D721Med (cell line): ENCODE measurements around the gene STK16.

ENCODE experiments used
- DNase-seq: peaks from one replicate; pipeline ENCODE4 v3.0.0; 2011; ENCODE audit warnings: low spot score; ENCODE audit not compliant: insufficient read length
- FAIRE-seq: peaks from 2 replicates; lab custom pipeline; 2011; peaks lifted over from hg19 to GRCh38; lab: Jason Lieb, UNC
- TF ChIP-seq, protein P1 (sequence below): IDR thresholded peaks from 2 replicates; pipeline ENCODE4 v1.5.1; 2012; ENCODE audit warnings: mild to moderate bottlenecking, control low read depth; ENCODE audit not compliant: insufficient read depth; ENCODE audit errors: missing control alignments

STK16 gene

DNA sequence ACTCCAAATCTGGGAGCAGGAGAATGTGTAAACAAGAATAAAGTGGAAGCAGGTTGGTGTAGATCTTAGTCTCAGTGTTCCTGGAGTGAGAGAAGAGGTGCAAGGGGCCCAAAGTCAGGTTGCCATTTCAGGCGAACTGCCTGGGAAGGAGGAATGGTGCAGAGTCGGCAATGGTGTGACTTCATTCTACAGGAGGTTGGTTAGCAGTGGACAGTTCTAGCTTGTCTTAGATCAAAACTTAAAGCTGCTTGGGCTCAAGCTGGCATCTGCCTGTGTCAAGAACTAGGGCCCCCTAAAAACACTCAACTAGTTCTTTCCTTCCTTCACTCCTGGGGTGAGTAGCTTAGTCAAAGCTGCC is 3.5 kb downstream of the STK16 start:
- DNase-seq (no peak), FAIRE-seq (no peak)
- TF ChIP-seq, protein P1, sequence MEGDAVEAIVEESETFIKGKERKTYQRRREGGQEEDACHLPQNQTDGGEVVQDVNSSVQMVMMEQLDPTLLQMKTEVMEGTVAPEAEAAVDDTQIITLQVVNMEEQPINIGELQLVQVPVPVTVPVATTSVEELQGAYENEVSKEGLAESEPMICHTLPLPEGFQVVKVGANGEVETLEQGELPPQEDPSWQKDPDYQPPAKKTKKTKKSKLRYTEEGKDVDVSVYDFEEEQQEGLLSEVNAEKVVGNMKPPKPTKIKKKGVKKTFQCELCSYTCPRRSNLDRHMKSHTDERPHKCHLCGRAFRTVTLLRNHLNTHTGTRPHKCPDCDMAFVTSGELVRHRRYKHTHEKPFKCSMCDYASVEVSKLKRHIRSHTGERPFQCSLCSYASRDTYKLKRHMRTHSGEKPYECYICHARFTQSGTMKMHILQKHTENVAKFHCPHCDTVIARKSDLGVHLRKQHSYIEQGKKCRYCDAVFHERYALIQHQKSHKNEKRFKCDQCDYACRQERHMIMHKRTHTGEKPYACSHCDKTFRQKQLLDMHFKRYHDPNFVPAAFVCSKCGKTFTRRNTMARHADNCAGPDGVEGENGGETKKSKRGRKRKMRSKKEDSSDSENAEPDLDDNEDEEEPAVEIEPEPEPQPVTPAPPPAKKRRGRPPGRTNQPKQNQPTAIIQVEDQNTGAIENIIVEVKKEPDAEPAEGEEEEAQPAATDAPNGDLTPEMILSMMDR = no peak

DNA sequence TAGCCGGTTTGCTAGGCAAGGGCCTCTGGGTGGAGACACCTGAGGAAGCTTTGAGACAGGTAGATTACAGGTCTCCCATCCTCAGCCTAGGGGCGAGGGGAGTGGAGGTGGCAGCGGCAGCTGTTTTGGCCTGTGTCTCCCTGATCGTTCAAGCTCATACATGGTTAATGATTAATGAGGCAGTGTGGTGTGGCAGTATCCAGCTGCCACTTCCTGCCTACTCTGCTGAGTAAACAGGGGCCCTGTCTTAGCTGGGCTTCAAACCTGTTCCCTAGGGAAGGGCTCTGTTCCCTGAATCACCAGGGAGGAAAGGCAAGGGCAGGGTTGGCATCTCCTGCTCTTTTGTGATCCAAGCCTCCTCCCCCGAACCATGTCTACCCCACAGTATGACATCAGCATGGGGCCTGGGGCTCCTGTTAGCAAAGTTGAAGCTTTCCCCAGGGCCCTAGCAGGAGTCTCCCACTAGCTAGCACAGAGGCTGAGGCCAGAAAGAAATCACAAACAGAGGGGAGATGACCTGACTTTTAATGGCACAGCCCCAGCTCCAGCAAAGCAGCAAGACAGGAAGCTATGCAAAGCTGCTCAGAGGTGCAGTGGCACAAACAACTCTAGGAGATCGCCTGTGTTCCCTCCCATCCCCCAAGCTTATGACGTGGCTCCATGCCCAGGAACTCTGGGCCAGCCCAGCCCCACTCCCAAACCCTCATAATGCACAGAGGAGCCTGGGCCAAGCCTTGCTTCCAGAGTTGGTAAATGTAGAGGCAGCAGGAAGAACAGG is 4.1 kb downstream of the STK16 start:
- DNase-seq = no peak
- FAIRE-seq = no peak
- TF ChIP-seq, protein P1 = no peak

DNA sequence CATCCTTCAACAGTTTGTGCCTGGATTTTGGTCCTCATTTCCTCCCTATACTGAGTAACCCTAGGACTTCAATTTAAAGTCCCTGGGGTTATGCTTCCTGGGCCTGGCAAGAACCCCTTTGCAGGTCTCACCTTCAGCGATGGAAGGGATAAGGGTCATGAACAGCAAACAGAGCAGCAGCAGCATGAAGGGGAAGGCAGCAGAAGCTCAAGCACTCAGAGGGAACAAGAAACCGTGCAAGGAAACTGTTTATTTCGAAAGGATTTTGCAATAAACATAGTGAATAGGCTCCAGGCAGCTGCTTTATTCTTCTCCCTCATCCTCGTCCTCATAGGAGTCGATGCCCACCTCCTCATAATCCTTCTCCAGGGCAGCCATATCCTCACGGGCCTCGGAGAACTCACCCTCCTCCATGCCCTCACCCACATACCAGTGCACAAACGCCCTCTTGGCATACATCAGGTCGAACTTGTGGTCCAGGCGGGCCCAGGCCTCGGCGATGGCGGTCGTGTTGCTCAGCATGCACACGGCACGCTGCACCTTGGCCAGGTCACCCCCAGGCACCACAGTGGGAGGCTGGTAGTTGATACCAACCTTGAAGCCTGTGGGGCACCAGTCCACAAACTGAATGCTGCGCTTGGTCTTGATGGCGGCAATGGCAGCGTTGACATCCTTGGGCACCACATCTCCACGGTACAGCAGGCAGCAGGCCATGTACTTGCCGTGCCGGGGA is 4.9 kb downstream of the STK16 start:
- TF ChIP-seq, protein P1 = no peak
- DNase-seq (no peak), FAIRE-seq (no peak)

DNA sequence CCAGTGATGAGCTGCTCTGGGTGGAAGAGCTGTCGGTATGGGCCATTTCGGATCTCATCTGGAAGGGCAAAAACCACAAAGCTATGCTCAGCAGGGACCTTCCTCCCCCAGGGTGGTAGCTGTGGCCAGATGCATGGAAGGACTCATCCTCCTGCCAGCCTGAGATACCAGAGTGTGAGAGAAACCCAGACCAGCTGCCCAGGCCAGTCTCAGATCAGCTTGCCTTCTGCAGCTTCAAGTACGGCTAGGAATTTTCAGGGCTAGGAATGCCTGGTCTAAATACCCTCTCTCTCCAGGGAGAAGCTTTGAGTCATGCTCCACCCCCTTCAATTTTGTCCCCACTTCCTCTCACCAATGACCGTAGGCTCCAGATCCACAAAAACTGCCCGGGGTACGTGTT is 6.4 kb downstream of the STK16 start:
- TF ChIP-seq, protein P1 = no peak
- no peak for FAIRE-seq
- DNase-seq = no peak

DNA sequence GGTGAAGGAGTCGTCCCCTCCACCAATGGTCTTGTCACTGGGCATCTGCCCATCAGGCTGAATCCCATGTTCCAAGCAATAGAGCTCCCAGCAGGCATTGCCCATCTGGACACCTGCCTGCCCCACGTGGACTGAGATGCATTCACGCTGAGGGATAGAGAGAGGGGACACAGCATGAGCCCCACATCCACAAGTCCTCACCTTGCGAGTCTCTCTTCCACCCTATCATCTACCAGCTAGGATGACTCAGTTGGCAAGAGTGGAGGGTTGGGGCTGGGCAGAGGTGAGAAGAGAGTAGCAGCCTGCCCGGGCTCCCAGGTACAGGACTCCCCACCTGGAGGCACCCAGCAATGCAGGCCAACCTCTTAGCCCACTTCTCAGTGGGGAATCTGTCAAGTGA is 6.8 kb downstream of the STK16 start:
- FAIRE-seq (no peak), DNase-seq (no peak)
- TF ChIP-seq, protein P1 = no peak

DNA sequence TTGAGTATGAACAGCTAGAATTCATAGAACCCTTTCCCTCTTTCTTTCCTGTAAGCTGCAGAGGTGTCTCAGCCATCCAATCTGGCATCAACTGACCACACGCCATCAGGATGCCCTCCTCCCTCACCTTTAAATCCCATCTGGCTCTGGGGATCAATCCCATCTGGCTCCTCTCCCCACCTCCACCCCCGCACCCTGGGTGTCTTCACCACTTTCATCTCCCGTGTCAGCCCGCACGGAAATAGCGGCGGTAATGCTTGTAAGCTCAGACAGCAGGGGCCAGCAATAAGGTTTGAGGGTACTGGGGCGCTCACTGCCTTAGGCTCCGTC is 7.3 kb downstream of the STK16 start:
- no peak for DNase-seq
- FAIRE-seq = no peak

More for the DNA sequence above, 7.3 kb downstream of the STK16 start:
- TF ChIP-seq, protein P1 = no peak
